ENCODE measurements around the gene IL1RN.

The IL1RN gene

GRCh38 chr2:113175042-113175628 lies 47.7 kb downstream of the IL1RN start:
- peak; percentile 13 for DNase-seq

DNA sequence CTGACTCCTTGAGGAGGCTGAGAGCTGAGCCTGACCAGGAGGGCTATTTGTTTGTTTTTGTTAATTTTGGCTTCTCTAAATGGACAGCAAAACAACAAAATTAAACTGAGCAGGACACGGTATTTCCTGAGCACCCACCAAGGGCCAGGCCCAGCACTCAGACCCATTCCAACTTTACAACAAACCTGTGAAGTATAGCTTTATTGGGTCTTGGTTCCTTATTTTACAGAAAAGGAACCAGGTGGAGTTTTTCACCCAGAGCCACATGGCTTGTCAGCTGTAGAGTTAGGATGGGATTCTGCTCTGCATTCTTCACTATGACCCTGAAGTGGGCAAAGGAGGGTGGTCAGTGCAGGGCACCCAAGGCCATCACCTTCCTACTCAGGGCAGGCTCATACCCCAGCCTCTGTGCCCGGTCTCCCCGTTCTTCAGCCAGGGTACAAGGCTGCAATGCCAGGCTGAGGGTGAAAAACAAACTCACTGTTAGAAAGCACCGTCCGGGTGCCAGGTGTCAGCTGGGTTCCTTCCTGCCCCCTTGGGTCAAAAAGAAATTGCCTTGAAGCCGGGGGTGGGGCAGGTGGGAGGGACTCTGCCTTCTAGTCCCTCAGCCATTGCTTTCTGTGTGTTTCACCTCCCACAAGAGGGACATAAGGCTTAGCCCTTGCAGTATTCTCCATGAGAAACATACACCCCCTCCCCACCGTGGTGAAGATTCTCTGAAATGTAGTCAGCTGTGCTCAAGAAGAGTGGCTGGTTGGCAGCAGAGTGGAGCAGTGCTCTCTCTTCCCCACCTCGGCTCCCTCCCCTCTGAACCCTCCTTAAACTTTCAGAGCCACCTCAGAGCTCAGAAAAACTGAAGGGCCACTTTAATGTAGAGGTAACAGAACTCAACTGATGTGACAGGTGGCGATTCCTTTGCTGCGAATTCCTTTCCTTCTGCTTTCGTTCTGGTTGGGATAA lies 48.6 kb downstream of the IL1RN start:
- no peak for DNase-seq

DNA sequence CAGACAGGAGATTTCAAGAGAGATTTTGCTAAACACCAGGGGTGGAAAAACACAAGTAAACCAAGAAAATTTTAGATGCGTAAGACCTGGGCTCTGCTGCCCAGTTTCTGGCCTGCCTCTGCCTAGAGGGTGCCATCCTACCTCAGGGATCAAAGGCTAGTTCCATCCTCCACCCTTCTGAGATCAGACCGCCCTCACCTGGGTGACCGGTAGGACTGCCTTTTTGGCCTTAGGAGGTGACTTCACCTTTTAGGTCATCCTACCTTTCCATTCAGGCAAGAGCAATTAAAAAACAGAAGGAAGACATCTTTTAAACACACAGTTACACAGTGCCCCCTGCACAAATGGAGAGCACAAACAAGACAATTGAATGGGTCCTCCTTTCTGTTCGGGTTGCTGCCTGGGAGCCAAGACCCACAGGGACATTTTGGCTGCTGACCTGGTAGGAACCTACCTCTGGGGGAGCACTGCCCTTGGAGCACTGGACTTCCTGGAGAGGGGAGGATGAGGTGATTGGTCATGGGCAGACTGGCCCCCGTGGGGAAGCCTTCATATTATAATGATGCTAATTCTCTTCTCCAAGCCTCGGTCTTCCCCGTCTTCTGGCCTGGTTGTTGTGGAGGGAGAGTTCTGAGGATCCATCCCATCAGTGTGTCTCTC lies 49.4 kb downstream of the IL1RN start:
- DNase-seq: no peak

DNA sequence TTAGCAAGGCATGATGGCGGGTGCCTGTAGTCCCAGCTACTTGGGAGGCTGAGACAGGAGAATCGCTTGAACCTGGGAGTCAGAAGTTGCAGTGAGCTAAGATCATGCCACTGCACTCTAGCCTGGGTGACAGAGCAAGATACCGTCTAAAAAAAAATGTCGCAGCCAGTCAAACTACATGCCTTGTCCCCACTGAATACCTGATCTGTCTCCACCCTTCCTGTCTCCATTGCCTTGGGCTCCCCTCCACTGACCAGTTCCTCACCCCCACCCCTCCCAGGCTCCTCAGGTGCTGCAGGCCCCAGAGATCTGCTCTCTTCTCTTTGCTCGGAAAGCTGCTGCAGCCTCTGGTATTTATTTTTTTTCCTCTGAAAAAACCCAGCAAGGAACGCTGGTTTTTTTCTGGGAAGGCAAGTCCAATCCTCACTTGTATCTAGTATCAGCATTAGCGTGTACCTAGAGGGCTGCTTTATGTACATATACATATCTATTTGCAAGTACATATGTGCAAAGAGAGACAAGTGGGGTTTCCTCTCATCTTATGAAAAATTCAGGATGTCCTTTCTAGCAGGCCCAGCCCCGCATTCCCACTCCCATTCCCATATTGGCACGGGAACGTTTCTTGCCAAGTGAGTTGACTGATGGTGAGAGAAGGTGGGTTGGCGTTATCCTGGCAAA lies 50.8 kb downstream of the IL1RN start:
- no peak for DNase-seq

DNA sequence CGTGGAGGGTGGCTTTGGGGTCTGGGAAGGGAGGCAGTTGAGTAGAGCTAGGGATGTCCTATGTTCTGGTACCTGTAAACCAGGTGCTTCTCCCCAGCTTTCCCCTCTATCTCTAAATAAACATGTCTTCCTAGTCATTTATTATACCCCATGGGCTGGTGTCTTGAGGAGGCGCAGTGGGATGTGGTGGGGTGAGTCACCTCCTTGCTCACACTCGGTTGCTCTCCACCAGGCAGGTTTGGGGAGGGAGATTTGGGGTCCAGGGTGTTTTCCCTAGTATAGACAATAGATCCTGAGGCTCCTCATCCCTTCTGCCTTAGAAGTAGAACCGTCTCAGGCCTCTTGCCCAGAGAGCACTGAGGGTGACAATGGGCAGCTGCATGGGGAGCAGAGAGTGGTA lies 51.5 kb downstream of the IL1RN start:
- no peak for DNase-seq

DNA sequence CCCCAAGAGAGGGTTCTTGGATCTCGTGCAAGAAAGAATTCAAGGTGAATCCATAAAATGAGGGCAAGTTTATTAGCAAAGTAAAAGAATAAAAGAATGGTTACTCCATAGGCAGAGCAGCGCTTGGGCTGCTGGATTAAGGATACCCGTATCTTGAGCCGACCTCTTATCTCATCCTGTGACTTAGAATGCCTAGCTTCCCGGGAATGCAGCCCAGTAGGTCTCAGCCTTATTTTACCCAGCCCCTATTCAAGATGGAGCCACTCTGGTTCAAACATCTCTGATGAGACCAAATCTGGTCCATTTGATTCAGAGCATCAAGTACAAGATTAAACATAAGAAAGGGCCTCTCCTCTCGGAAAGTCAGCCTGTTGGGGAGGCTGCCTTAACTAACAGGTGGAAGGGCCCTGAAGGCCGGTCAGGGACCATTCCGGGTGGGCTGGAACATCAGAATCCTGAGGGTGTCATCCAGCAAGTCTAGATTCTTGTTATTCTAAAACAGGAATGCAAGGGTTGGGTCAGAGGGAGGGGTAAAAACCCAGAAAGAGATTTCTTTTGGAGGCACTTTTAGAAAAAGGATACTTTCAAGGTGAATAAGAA lies 52.1 kb downstream of the IL1RN start:
- no peak for DNase-seq

DNA sequence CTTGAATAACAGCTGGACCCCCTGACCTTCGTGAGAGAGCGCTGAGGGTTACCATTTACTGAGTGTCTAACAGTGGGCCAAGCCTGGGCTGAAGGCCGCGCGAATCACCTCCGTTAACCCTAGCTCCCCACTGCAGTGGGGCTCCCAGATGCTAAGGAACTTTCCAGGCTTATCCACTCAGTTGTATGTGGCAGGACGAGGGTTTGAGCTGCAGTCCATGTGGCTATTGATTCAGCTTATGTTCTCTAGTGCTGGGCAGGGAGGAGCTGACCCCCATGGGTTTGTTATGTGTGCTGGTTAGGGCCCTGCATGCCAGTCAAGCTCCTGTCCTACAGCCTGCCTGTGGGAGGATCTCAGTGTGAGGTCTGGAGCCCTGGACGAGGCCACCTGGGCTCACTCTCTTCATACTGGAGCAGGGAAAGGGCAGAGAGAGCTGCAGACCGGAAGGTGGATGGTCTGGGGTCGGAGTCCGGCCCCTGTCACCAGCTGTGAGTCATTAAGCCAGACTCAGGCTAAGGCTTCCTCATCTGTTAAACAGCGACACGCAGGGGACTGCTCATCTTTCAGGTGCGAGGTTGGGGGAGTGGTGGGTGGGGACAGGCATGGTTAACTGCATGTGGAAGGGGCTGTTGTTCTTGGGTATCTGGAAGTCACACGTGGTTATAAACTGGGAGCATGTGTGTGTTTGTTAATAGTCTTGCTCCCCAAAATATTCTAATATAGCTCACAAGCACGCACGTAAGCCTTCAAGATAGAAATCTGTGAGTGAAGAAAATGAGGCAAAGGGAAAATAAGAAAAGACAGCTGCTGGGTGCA lies 52.9 kb downstream of the IL1RN start:
- no peak for DNase-seq

- no peak for DNase-seq
Observed at GRCh38 chr2:113181258-113182051, 54.1 kb downstream of the IL1RN start.

DNA sequence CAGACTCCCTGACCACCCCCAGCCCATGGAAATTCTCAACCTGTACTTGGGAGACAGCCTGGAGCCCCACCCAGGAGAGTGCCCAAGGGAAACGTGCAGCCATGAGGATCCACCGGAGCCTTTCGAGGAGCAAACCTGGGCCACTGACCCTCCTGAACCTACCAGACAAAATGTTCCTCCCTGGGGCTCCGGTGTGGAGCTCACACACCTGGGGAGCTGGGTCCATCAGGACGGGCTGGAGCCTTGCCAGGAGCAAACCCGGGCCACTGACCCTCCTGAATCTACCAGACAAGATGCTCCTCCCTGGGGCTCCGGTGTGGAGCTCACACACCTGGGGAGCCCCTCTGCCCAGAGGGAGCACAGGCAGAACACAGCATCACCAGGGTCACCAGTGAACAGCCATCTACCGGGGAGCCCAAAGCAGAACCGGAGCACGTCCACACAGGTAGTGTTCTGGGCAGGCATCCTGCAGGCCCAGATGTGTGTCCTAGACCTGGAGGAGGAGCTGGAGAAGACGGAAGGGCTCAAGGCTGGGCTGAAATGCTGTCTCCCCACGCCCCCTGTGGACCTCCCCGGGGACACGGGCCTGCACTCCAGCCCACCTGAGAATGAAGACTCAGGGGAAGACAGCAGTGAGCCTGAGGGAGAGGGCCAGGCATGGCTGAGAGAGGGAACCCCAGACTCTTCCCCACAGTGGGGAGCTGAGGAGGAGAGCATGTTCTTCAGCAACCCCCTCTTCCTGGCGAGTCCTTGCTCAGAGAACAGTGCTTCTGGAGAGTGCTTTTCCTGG lies 55.3 kb downstream of the IL1RN start:
- DNase-seq: no peak

GRCh38 chr2:113183264-113183663 lies 55.9 kb downstream of the IL1RN start:
- no peak for DNase-seq

Measured in fibroblast of skin of scalp (primary cell).